Right lung (tissue), 5 donors: ENCODE results near the gene C1QTNF8. TPM values are rescaled to one million over a fixed set of nuclear protein-coding genes. Genes with fewer than 3 reads are reported as not detected.

Source experiments
- DNase-seq, 2 donors: peaks; one replicate each; pipeline ENCODE4 v3.0.0-alpha.2; 2013
- polyA plus RNA-seq, 5 donors: library from polyadenylated mRNA; unstranded; fragments of 120-200 nt; gene quantifications; one replicate each; pipeline versions ENCODE4 v1.2.1 to v1.2.3, GENCODE V29; 2013; ENCODE audit warnings: inconsistent platforms in 1 of 5, low replicate concordance in 1 of 5; ENCODE audit not compliant: insufficient read length in 5 of 5, insufficient read depth in 1 of 5

The C1QTNF8 gene
- polyA plus RNA-seq, 5 donors: 0.06 to 0.26 (median 0.24) TPM; not detected in 1

DNA sequence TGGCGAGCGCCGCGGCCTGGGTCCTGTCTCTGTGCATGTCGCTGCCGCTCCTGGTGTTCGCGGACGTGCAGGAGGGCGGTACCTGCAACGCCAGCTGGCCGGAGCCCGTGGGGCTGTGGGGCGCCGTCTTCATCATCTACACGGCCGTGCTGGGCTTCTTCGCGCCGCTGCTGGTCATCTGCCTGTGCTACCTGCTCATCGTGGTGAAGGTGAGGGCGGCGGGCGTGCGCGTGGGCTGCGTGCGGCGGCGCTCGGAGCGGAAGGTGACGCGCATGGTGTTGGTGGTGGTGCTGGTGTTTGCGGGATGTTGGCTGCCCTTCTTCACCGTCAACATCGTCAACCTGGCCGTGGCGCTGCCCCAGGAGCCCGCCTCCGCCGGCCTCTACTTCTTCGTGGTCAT lies 16.7 kb downstream of the C1QTNF8 start:
- no peak for DNase-seq

DNA sequence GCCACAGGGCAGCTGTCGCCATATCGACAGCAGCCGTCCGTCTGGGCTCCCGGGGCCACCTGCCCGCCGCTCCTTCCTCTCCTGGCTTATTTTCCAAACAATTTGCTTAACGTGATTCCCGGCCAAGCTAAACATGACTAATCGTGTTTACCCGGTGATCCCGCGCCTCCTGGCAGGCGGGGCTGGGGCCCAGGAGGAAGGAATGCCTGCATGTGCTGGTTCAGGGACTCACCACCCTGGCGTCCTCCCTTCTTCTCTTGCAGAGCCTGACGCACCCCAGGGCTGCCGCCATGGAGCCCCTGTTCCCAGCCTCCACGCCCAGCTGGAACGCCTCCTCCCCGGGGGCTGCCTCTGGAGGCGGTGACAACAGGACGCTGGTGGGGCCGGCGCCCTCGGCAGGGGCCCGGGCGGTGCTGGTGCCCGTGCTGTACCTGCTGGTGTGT lies 17.4 kb downstream of the C1QTNF8 start:
- peak in 1 of 2 donors; percentile 7 for DNase-seq

DNA sequence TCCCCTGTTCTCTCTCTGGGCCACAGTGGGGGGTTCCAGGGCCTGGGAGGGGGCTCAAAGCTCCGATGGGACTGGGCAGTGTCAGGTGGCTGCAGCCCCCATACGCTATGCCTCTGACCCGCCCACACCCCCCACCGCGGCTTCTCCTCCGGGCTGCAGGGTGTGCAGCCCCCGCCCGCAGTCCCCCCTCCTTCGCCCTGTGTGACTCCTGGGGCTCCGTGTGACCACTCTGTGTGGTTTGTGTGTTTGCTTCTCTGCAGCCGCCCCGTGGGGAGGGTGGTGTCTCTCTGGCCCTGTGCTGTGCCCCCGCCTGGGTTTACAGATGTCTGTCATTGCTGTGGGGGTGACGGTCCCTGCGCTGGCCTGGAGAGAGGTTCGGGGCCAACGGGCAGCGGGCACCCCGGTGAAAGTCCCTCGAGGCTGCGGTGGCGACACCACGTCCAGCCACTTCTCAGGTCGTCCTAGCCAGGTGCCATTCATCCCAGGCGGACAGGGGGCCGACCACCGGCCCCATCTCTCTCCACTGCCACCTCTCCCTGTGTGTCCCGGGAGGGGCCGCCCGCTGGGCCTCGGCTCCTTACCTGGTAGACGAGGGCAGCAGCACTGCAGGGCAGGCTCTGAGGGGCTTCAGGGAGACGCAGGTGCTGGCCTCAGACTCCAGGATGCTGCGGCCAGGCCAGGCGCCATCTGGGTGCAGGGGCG lies 18.0 kb downstream of the C1QTNF8 start:
- DNase-seq: no peak

DNA sequence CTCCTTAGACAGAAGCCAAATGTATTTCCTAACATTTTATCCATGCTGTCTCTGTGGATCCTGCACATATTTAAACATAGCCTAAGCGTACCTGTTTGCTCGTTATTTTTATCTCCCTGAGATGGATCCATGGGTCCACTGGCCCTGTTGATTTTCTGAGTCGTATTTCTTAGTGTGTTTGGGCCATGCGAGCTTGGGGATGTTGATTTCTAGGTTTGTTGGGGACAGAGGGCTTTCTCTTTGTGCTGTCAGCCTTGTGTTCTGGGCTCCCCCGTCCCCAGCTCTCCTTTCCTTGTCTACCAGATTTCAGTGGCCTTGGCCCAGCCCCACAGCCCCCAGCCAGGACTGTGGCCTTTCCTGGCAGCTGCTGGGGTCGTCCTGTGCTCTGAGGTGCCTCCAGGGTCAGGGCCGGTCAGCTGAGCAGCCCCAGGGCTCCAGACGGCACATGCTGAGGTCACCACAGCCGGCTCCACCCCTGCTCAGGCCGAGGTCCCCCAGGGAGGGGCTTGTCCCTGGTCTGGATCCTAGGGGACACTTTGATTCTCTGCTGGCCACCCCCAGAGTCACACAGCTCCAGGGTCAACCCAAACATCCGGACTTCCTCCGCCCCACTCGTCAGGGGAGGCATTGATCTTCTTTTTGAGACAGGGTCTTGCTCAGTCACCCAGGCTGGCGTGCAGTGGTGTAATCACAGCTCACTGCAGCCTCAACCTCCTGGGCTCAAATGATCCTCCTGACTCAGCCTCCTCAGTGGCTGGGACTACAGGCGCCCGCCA lies 19.1 kb downstream of the C1QTNF8 start:
- no peak for DNase-seq

DNA sequence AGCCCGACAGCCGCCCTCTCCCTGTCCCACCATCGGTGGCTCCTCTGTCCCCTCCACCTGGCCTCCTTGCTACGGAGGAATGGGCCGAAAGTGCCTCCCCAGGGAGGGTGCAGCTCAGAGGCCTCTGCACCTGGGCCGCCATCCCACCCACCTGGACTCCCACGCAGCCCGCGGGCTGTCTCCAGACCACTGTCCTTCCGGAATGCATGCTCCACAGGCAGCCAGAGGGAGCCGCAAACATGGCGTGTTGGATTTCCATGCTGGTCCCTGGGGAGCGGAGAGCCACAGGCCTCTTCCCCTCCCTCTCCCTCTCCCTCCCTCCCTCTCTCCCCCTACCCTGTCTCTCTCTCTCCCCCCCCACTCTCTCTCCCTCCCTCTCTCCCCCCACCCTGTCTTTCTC lies 20.5 kb downstream of the C1QTNF8 start:
- no peak for DNase-seq

DNA sequence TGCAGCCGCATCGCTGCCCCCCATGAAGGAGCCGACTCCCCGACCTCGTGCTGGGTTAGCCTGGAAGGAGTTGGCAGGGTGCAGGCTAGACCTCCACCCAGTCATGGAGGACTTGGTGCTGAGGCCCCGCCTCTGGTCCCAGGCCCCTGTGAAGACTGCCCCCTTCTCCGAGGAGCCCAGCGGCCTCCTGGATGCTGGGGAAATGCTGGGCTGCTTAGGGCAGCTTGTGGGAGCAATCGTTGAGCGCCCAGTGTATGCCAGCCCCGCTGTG lies 21.7 kb downstream of the C1QTNF8 start:
- no peak for DNase-seq

DNA sequence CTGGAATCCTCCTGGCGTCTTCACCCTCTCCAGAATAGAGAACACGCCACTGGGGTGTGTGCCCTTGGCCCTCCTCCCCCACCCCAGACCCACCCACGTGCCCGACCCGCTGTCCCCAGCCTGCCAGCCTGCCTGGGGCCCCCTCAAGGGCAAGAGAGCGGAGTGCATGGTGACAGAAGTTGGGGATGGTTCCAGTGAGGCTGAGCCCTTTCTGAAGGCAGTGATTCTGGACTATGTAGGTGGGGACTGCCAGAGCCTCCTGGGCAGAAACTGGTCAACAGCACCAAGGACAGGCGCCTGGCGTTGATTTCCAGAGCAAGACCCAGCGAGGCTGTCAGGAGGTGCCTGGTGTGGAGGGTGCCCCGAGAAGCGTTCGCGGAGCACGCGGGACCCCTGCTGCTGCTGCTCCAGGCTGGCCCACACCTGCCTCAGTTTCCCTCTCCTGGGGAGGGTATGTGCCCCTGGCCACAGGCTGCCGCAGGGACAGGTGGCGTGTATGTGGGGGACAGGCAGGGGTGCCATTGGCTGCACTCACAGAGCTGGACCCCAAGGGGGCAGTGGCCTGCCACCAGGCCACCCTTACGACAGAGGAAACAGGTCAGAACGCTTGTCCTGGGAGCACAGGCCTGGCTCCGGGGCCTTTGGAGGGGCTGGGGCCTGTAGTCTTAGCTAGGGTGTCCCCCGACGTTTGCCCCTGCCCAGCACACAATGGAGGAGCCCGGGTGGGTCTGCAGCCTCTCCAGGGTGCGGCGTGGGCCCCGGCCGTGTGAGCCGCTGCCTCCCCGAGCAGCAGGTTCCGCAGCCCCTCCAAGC lies 22.3 kb downstream of the C1QTNF8 start:
- DNase-seq: no peak

DNA sequence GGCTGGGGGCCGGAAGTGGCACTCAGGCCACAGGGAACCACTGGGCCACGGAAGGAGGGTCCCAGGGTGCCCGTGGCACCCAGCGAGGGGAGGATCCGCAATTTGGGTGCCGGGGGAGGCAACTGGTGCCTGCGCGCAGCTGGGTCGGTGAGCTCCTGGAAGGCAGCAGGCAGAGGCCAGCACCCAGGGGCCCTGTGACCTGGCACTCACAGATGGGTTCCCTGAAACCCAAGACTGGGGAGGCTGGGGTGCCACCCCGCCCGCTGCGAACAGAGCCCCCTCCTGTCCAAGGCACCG lies 22.8 kb downstream of the C1QTNF8 start:
- DNase-seq: no peak

DNA sequence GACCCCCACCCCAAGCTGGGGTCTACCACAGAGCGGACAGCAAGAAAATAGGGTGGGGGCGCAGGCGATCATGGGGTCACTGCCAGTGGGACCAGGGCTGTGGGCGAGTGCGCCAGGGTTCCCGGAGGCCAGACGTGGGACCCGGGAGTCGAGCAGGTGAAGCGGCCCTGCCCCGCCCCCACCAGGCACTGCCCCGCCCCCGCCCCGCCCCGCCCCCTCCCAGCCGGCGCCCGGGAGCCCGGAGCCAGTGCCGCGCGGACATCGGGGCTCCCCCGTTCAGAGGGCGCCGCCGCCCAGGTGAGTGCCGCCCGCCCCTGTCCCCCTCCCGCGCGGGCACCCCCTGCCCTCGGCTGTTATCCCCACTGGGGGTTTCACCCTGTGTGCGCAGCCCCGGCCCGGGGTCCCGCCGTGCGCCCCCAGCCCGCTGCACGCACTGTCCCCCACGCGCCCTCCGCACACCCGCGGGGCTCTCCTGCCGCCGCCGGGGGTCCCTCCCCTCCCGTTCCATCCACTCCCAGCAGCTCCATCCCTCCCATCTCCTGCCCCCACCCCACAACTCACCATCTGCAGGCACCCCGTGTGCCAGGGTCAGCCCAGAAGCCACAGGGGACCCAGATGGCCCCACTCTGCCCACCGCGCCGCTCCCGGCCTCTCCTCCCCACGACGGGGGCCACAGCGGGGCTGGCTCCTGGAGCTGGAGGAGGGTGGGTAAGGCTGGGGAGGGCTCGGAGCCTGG lies 23.4 kb downstream of the C1QTNF8 start, which contains the start of gene SSTR5:
SSTR5 (plus strand) TSS at position 222 of the 736 bp plus-strand sequence. CDS start 6,122 bp downstream, outside the sequence.
- DNase-seq: no peak

DNA sequence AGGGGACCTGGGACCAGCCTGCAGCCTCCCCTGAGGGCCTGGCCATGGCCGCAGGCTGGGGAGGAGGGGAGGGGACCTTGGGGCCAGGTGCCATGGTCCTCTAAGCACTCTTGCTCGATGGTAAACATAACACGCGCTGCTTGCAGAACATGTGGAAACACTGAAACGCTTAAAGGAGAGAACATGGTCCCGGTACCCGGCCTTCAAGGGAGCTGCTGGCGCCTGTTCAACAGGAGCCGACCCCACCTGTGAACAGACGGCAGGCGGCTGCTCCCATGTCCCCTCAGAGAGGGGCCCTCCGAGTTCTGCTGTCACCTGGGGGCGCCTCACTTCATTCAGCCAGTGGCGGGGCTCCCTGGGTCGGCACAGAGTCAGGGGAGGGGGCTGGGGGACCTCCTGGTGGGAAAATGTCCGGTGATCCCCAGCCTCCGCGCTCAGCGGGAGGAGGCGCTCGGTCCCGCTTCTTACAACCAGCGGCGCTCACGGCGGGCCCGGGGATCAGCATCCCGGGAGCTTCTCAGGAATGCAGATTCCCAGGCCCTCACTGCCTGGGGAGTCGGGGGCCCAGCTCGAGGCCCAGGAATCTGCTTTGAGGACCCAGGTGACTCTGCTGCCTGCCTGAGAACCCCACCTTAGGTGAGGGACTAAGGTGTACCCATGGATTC lies 24.4 kb downstream of the C1QTNF8 start:
- no peak for DNase-seq

DNA sequence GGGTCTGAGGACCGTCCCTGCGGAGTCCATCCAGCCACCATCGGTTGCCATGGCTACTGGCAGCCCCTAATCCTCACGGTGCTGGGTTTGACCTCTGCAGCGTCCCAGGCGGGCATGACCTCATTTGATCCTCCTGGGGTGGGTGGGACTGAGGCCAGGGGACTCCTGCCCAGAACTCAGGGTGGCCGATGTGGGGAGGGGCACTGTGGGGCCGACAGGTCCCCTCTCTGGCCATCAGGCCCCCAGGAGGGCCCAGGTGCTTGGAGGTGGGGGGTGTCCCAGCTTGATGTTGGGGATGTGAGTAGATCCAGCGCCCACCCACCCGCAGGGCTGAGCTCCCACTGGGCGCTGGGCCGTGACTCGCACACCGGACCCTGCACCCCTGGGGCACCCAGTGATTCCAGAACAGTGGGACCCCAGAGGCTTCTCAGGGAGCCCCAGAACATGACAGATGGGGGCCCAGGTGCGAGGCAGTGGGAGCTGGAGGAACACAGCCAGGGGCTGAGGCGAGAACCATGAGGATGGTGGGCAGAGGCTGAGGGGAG lies 25.1 kb downstream of the C1QTNF8 start:
- no peak for DNase-seq

DNA sequence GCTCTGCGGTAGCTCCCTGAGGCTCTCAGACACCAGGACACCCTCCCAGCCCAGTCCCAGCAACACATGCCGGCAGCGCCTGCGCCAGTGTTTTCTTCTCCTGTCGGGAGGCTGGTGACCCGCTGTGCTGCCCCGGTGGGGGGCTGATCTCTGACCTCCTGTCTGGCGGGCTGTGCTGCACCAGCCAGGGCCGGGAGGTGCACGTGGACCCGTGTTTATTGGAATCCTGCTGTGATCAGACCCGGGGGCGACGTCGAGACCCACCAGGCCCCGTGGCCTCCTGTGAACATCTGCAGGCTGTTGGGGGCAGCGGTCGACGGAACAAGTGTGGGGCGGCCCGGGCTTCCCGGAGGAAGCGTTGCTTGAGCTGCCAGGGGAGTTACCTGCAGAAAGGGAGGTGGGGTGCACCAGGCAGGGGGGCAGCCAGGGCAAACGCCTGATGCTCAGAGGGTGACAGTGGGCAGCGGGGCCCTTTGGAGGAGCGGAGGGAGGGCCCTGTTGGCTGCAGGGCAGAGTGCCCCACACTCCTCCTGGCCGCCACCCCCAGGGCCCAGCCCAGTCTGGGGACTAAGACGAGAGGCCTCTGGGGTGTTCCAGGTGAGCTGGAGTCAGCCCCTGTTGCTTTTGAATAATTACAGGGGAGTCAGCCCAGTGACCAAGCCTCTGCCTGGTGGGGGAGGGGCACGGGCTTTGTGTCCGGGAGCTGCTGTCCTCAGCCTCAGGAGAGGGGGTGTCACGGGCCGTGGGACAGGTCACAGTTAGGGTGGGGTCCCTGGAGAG lies 25.8 kb downstream of the C1QTNF8 start:
- no peak for DNase-seq

DNA sequence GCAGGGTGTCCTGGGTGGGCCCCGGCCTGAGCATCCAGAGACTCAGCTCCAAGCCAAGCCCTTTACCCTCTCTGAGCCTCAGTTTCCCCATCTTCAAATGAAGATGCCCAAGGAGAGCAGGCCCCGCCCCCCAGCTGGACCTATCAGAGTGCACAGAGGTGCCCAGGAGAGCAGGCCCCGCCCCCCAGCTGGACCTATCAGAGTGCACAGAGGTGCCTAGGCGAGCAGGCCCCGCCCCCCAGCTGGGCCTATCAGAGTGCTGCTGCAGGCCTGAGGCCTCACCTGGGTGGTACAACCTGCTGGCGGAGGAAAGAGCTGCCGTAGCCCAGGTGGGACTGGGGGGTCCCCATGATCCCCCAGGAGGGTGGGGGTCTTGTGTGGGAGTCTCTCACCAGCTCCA lies 26.9 kb downstream of the C1QTNF8 start:
- DNase-seq: no peak

DNA sequence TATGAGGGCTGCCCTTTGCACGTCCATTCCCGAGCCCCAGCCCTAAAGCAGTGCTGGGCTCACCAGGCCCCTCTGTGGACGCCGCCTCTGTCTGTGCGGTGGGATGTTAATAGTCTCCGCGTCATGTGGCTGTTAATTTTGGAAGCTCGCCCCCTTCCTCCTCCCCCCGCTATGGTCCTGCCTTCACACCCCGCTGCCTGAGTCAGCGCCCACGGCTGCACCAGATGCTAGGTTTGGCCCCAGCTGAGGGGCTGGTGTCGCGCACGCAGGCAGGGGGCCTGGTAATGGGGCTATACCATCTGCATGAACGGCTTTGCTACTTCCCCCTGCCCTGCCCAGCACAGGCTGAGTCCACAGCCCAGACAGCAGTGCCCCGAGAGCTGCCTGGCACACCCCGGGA lies 27.6 kb downstream of the C1QTNF8 start:
- DNase-seq: no peak

DNA sequence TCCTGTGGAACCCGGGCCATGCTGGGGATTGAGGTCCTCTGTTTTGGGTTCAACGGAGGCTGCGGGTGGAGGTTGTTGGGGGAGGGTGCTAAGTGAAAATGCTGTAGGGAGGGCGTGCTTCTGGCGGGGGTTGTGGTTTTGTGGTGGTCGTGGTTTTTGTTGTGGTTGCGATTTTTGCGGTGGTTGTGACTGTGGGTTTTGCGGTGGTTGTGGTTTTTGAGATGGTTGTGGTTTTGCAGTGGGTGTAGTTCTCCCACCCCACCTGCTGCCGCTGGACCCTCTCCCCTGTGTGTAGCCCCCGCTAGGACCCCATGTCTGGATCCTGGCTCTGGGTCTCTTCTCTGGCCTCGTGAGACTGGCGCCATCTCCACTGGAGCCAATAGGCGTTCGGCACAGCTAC lies 28.4 kb downstream of the C1QTNF8 start:
- no peak for DNase-seq

DNA sequence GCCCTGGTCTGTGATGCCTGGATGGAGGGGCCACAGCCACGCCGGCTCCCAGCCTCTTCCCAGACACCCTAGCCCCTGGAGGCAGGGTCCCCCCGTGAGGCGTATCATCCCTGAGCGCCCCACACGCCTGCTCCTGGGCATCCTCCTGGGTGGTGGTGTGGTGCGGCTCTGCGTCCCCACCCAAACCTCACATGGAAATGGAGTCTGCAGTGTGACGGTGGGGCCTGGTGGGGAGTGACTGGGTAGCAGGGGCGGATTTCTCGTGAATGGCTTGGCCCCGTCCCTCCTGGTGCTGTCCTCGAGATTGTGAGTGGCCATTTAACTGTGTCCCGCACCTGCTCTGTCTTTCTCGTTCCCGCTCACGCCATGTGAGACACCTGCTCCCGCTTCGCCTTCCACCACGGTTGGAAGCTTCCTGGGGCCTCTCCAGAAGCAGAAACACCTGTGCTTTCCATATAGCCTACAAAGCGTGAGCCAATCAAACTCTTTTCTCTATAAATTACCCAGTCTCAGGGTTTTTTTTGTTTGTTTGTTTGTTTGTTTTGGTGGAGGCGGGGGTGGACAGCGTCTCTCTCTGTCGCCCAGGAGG lies 29.4 kb downstream of the C1QTNF8 start:
- no peak for DNase-seq

DNA sequence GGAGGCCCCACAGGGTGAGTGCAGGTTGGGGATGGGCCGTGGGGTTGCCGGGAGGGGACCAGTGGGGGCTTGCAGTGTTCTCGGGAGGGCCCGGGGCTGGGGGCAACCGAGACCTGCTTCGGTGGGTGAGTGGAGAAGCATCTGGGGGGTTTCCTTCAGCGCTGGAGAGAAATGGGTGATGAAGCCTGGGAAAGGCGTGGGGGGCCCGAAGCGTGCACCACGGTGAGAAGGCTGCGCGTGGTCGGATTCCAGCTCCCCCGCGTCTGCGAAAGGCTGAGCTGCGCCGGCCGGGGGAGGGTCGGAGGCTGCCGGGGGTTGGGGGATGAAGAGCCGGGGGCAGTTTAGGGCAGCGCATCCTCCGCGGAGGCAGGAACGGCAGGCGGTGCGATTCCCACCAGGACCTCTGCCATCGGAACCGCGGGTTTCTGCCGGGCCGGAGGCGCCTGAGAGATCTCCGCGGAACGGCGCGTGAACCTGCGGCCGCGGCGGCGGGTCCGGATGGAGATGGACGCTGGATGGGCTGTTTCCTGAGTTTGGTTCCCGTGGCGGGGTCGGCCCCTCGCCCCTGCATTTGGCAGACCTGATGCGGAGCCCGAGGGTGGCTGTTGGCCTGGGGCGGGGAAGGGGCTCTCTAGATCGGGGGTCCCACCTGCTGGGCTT lies 30.4 kb downstream of the C1QTNF8 start:
- DNase-seq: no peak

DNA sequence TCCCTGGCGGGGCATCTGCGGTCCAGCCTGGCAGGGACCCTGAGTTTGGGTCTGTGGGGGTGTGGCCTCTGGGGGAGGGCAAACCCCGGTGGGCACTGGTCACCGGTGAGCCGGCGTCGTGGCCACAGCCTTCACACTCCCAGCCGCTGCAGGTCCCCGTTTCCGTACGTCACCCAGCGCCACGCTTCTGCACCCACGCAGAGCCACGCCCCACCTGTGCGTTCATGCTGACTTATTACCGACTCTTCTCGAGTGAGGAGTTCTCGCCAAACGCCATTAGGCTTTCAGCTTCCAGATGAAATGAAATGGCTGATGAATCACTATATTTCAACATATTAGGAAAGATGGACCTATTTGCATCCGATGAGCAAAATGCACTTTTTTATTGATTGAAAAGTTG lies 32.3 kb downstream of the C1QTNF8 start:
- DNase-seq: no peak

DNA sequence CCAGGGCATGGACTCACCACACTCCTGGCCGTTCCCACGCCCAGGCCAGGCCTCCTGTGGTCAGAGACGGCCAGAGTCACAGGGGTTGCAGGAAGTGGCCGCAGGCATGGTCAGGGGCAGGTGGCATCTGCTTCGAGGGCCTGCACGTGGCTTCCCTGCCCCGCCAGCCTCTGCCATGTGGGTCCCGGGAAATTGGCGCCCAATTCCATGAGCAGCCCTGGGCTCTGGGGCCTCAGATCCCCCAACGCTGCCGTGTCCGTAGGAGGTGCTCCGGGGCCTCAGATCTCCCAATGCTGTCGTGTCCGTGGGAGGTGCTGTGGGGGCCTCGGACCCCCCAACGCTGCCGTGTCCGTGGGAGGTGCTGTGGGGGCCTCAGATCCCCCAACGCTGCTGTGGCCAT lies 33.1 kb downstream of the C1QTNF8 start:
- no peak for DNase-seq
